H1 (cell line): ENCODE results near the gene PIGU.

ENCODE experiments used
- BRCA1 ChIP-seq: IDR thresholded peaks from 2 replicates; pipeline ENCODE4 v1.6.1; 2012; ENCODE audit warnings: low read depth, low read length, improper control_type of control experiment
- FOSL1 ChIP-seq: IDR thresholded peaks from 2 replicates; pipeline ENCODE4 v1.6.1; 2011; ENCODE audit warnings: mild to moderate bottlenecking, low read depth, low read length, moderate library complexity; ENCODE audit not compliant: insufficient read depth
- GABPA ChIP-seq: IDR thresholded peaks from 2 replicates; pipeline ENCODE4 v1.6.1; 2011; ENCODE audit warnings: mild to moderate bottlenecking, low read length, moderate library complexity, borderline replicate concordance; ENCODE audit not compliant: insufficient read depth
- POLR2A ChIP-seq, 2 experiments: IDR thresholded peaks; 1 replicate in 1 of 2; 2 replicates in 1 of 2; pipeline ENCODE4 v1.6.1; 2011; ENCODE audit warnings: low read depth in 2 of 2, low read length in 2 of 2, mild to moderate bottlenecking in 2 of 2; ENCODE audit errors: control extremely low read depth in 1 of 2
- SIN3A ChIP-seq, 2 experiments: IDR thresholded peaks in 1 of 2; conservative IDR thresholded peaks in 1 of 2; 2 replicates each; pipeline ENCODE4 v1.6.1; 2011 to 2012; ENCODE audit warnings: low read length in 2 of 2, improper control_type of control experiment in 1 of 2, low read depth in 1 of 2, mild to moderate bottlenecking in 1 of 2
- TAF1 ChIP-seq: IDR thresholded peaks from 2 replicates; pipeline ENCODE4 v1.6.1; 2011; ENCODE audit warnings: mild to moderate bottlenecking, low read depth, low read length
- TBP ChIP-seq: IDR thresholded peaks from 2 replicates; pipeline ENCODE4 v1.6.1; 2011; ENCODE audit warnings: low read depth, low read length, improper control_type of control experiment
- TCF12 ChIP-seq: IDR thresholded peaks from 2 replicates; pipeline ENCODE4 v1.6.1; 2011; ENCODE audit warnings: low read depth, mild to moderate bottlenecking, low read length
- YY1 ChIP-seq: IDR thresholded peaks from 2 replicates; pipeline ENCODE4 v1.6.1; 2011; ENCODE audit warnings: low read depth, mild to moderate bottlenecking, low read length
- TF ChIP-seq, protein P1 (sequence below), 3 experiments: IDR thresholded peaks; 1 replicate in 2 of 3; 2 replicates in 1 of 3; pipeline versions ENCODE4 v1.5.1 to v1.6.1; 2011; ENCODE audit warnings: low read length in 3 of 3, mild to moderate bottlenecking in 3 of 3, inconsistent platforms in 2 of 3, low read depth in 1 of 3, moderate library complexity in 1 of 3; ENCODE audit not compliant: insufficient read depth in 1 of 3; ENCODE audit errors: control extremely low read depth in 1 of 3

DNA sequence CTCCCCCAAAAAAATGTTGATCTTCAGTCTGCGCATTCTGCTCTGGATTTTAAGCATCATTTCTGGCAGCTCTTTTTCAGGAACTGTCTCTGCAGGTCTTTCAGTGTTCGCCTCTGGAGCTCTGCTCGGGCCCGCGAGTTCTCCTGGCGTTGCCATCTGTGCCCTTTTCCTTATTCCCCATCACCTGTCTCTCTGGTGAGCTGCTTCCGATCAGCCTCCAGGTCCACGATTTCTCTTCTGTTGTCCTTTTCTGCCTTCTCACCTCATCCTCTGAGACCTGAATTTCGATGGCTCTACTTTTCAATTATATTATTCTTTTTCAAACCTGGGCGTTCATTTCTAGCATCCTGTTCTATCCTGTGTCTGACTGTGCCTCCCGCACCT, 119.0 kb downstream of the PIGU start:
- TF ChIP-seq FOSL1, result no peak
- TF ChIP-seq, protein P1, sequence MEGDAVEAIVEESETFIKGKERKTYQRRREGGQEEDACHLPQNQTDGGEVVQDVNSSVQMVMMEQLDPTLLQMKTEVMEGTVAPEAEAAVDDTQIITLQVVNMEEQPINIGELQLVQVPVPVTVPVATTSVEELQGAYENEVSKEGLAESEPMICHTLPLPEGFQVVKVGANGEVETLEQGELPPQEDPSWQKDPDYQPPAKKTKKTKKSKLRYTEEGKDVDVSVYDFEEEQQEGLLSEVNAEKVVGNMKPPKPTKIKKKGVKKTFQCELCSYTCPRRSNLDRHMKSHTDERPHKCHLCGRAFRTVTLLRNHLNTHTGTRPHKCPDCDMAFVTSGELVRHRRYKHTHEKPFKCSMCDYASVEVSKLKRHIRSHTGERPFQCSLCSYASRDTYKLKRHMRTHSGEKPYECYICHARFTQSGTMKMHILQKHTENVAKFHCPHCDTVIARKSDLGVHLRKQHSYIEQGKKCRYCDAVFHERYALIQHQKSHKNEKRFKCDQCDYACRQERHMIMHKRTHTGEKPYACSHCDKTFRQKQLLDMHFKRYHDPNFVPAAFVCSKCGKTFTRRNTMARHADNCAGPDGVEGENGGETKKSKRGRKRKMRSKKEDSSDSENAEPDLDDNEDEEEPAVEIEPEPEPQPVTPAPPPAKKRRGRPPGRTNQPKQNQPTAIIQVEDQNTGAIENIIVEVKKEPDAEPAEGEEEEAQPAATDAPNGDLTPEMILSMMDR (IDR thresholded peaks at IDR 0.05; ENCODE audit: control extremely low read depth in 1 of 3, insufficient read depth in 1 of 3, low read depth in 1 of 3, low read length in 3 of 3), result no peak
- no peak for TF ChIP-seq TCF12
- no peak for TF ChIP-seq TAF1
- no peak for TF ChIP-seq BRCA1
- TF ChIP-seq YY1, result no peak
- TF ChIP-seq POLR2A (IDR thresholded peaks at IDR 0.05; ENCODE audit: control extremely low read depth in 1 of 2, low read depth in 2 of 2, low read length in 2 of 2), result no peak
- TF ChIP-seq SIN3A (conservative IDR thresholded peaks at IDR 0.05 in 1 of 2, IDR thresholded peaks at IDR 0.05 in 1 of 2; ENCODE audit: low read depth in 1 of 2, low read length in 2 of 2), result no peak
- TF ChIP-seq GABPA, result no peak
- no peak for TF ChIP-seq TBP
